OCI-LY3 (cell line): ENCODE results near the gene SCAP.

Source experiments
- H2AFZ ChIP-seq: fragments of 200-600, 300-600 bp; shearing (Covaris generic); 2 replicates; pipeline ENCODE4 v1.6.0; 2014; ENCODE audit warnings: antibody characterized with exemption, low read depth, low read length
- H3K27ac ChIP-seq: fragments of 200-600, 300-600 bp; sonication (generic); 2 replicates; pipeline ENCODE4 v1.5.1; 2014; ENCODE audit warnings: mild to moderate bottlenecking, low read length, moderate library complexity, mixed read lengths
- H3K27me3 ChIP-seq: fragments of 200-600, 300-600 bp; sonication (generic); 2 replicates; pipeline ENCODE4 v1.6.1; 2014; ENCODE audit warnings: low read depth, low read length, mixed read lengths
- H3K36me3 ChIP-seq: fragments of 200-600, 300-600 bp; sonication (generic); replicated peaks from 2 replicates; pipeline ENCODE3; 2014; ENCODE audit warnings: low read depth, low read length, mixed read lengths
- H3K4me1 ChIP-seq: fragments of 300-600, 200-600 bp; sonication (generic); 2 replicates; pipeline ENCODE4 v1.6.1; 2014; ENCODE audit warnings: low read length, mixed read lengths
- H3K4me2 ChIP-seq: fragments of 200-600, 300-600 bp; sonication (generic); 2 replicates; pipeline ENCODE4 v1.6.1; 2014; ENCODE audit warnings: low read length, mixed read lengths
- H3K4me3 ChIP-seq: fragments of 300-600, 200-600 bp; sonication (generic); 2 replicates; pipeline ENCODE4 v1.5.1; 2014; ENCODE audit warnings: antibody characterized with exemption, mild to moderate bottlenecking, low read length, moderate library complexity
- H3K79me2 ChIP-seq: fragments of 300-600, 200-600 bp; shearing (Covaris generic); 2 replicates; pipeline ENCODE4 v1.6.1; 2014; ENCODE audit warnings: mild to moderate bottlenecking, low read length, mixed read lengths
- H3K9ac ChIP-seq: fragments of 300-600, 200-600 bp; shearing (Covaris generic); 2 replicates; pipeline ENCODE4 v1.6.0; 2014; ENCODE audit warnings: mild to moderate bottlenecking, low read length, moderate library complexity
- H3K9me3 ChIP-seq: fragments of 200-600, 300-600 bp; shearing (Covaris generic); 2 replicates; pipeline ENCODE4 v1.6.1; 2014; ENCODE audit warnings: low read length, mixed read lengths; ENCODE audit not compliant: insufficient read depth
- H4K20me1 ChIP-seq: fragments of 200-600, 300-600 bp; sonication (generic); 2 replicates; pipeline ENCODE4 v1.6.1; 2016; ENCODE audit warnings: low read length, mixed read lengths; ENCODE audit not compliant: insufficient read depth
- EZH2phosphoT487 ChIP-seq: fragments of 200-600 bp; shearing (Covaris generic); IDR thresholded peaks from 2 replicates; pipeline ENCODE4 v1.6.1; 2018; ENCODE audit warnings: antibody characterized with exemption, mixed run types, low read depth
- TF ChIP-seq, protein P1 (sequence below): fragments of 200-600, 300-600 bp; sonication (generic); IDR thresholded peaks from 2 replicates; pipeline ENCODE4 v1.5.1; 2014; ENCODE audit warnings: antibody characterized with exemption, low read length, low read depth

SCAP gene

GRCh38 chr3:47409688-47410416 lies 65.9 kb downstream of the SCAP start:
- Histone ChIP-seq H3K79me2 (peaks cover under 1% of the 10 kb centered on the region; the same call in 1 of the 2 replicates), H3K4me2 (no peak overlapping the region), H2AFZ (no peak overlapping the region), H3K4me1 (no peaks in the 10 kb centered on the region), H3K36me3 (peaks cover 63% of the 10 kb centered on the region), H4K20me1 (peaks cover 10% of the 10 kb centered on the region; the same call in 1 of the 2 replicates), H3K4me3 (no peak overlapping the region), H3K27ac (no peak overlapping the region), H3K9ac (no peak overlapping the region), H3K27me3 (no peaks in the 10 kb centered on the region), H3K9me3 (no peaks in the 10 kb centered on the region)
- TF ChIP-seq, protein P1, sequence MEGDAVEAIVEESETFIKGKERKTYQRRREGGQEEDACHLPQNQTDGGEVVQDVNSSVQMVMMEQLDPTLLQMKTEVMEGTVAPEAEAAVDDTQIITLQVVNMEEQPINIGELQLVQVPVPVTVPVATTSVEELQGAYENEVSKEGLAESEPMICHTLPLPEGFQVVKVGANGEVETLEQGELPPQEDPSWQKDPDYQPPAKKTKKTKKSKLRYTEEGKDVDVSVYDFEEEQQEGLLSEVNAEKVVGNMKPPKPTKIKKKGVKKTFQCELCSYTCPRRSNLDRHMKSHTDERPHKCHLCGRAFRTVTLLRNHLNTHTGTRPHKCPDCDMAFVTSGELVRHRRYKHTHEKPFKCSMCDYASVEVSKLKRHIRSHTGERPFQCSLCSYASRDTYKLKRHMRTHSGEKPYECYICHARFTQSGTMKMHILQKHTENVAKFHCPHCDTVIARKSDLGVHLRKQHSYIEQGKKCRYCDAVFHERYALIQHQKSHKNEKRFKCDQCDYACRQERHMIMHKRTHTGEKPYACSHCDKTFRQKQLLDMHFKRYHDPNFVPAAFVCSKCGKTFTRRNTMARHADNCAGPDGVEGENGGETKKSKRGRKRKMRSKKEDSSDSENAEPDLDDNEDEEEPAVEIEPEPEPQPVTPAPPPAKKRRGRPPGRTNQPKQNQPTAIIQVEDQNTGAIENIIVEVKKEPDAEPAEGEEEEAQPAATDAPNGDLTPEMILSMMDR, result no peak
- TF ChIP-seq EZH2phosphoT487, result no peak

GRCh38 chr3:47409284-47409683 lies 66.5 kb downstream of the SCAP start:
- no peaks in the 10 kb centered on the region for H3K9me3 ChIP-seq
- TF ChIP-seq, protein P1, result no peak
- no peak for TF ChIP-seq EZH2phosphoT487
- peaks cover 16% of the 10 kb centered on the region; the same call in 1 of the 2 replicates for H4K20me1 ChIP-seq
- no peak overlapping the region for H2AFZ ChIP-seq
- H3K9ac ChIP-seq, result no peak overlapping the region
- peaks cover 7% of the 10 kb centered on the region for H3K79me2 ChIP-seq
- no peak overlapping the region for H3K27ac ChIP-seq
- H3K36me3 ChIP-seq, result peaks cover 57% of the 10 kb centered on the region
- no peaks in the 10 kb centered on the region for H3K27me3 ChIP-seq
- no peaks in the 10 kb centered on the region for H3K4me1 ChIP-seq
- H3K4me3 ChIP-seq, result no peak overlapping the region
- no peak overlapping the region for H3K4me2 ChIP-seq

DNA sequence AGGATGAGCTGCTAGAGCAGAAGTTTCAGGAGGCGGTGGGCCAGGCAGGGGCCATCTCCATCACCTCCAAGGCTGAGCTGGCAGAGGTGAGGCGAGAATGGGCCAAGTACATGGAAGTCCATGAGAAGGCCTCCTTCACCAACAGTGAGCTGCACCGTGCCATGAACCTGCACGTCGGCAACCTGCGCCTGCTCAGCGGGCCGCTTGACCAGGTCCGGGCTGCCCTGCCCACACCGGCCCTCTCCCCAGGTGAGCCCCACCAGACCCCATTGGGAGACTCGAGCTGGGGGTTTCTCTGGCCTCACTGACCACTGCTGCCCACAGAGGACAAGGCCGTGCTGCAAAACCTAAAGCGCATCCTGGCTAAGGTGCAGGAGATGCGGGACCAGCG lies 66.9 kb downstream of the SCAP start:
- Histone ChIP-seq H4K20me1 (peaks cover 16% of the 10 kb centered on the region; the same call in 1 of the 2 replicates), H3K9ac (no peak overlapping the region), H3K79me2 (peaks cover 7% of the 10 kb centered on the region), H2AFZ (no peak overlapping the region), H3K9me3 (no peaks in the 10 kb centered on the region), H3K27ac (no peak overlapping the region), H3K4me1 (no peaks in the 10 kb centered on the region), H3K36me3 (peaks cover 53% of the 10 kb centered on the region), H3K4me2 (no peak overlapping the region), H3K4me3 (no peak overlapping the region), H3K27me3 (no peaks in the 10 kb centered on the region)
- TF ChIP-seq, protein P1, result no peak

DNA sequence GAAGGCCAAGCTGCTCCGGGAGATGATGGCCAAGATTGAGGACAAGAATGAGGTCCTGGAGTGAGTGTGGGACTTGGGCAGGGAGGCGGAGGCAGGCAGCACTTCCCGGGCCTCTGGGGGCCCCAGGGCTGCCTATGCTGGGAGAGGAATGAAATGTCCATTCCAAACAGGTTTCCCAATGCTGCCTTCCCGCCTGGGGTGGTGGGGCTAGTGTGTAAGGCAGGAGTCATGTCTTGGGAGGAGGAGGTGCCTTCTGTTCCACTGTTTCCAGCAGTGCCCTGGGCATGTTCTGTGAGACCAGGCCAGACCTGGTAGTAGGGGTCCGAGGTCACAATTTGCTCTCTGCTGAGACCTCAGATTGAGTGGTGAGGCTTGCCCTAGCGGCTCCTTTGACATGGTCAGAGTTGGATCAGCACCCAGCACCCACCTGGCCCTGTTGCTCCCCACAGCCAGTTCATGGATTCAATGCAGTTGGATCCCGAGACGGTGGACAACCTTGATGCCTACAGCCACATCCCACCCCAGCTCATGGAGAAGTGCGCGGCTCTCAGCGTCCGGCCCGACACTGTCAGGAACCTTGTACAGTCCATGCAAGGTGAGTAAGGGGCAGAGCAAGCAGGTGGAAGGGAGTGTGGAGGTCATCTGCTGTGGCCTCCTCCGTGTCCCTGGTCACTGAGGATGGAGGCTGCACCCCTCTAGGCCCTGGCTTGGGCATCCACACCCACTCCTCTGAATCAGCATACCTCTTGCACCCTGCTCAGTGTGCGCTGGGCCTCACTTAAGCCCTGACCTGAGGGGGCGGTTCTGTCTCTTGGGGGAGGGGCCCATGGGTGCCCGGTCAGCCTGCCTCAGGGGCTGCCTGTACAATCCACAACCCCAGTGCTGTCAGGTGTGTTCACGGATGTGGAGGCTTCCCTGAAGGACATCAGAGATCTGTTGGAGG lies 67.6 kb downstream of the SCAP start:
- H3K4me2 ChIP-seq, result no peak overlapping the region
- no peak overlapping the region for H3K4me3 ChIP-seq
- TF ChIP-seq, protein P1, result no peak
- no peak for TF ChIP-seq EZH2phosphoT487
- H3K79me2 ChIP-seq, result peaks cover 13% of the 10 kb centered on the region
- no peak overlapping the region for H3K9ac ChIP-seq
- peaks cover 46% of the 10 kb centered on the region for H3K36me3 ChIP-seq
- no peaks in the 10 kb centered on the region for H3K9me3 ChIP-seq
- no peaks in the 10 kb centered on the region for H3K4me1 ChIP-seq
- no peaks in the 10 kb centered on the region for H3K27me3 ChIP-seq
- no peak overlapping the region for H2AFZ ChIP-seq
- H3K27ac ChIP-seq, result no peak overlapping the region
- peaks cover 14% of the 10 kb centered on the region; the same call in 1 of the 2 replicates for H4K20me1 ChIP-seq
